Measurements from ENCODE around the gene LSM3. TPM values are rescaled to one million over a fixed set of nuclear protein-coding genes. Genes with fewer than 3 reads are reported as not detected.

The LSM3 gene
- total RNA-seq, 1 experiment from 2014 or later: 17.4 TPM

- Histone ChIP-seq H3K9ac (ENCODE audit: low read length) (no peak overlapping the region), H3K27ac (ENCODE audit: low read depth, low read length) (no peak overlapping the region), H3K36me3 (ENCODE audit: control insufficient read depth in 1 of 2, insufficient read depth in 2 of 2, low read length in 2 of 2) (no peaks in the 10 kb centered on the region), H3K79me2 (ENCODE audit: insufficient read depth, low read length) (no peaks in the 10 kb centered on the region), H3K4me1 (ENCODE audit: control insufficient read depth in 1 of 2, insufficient read depth in 2 of 2, low read length in 2 of 2) (no peaks in the 10 kb centered on the region; a peak in 1 of 4 replicates), H3K4me2 (ENCODE audit: low read length) (no peak overlapping the region), H4K20me1 (ENCODE audit: insufficient read depth) (no peaks in the 10 kb centered on the region), H3K9me3 (ENCODE audit: control insufficient read depth in 1 of 2, insufficient read depth in 1 of 2, low read depth in 1 of 2, low read length in 2 of 2) (peaks cover 4 to 5% of the 10 kb centered on the region in 2 experiments; a peak in 2 of 4 replicates), H3K4me3 (replicated peaks in 1 of 2; ENCODE audit: low read depth in 1 of 2, low read length in 2 of 2) (no peak overlapping the region), H2AFZ (ENCODE audit: low read depth, low read length, poor library complexity, severe bottlenecking) (no peak overlapping the region), H3K27me3 (ENCODE audit: insufficient read depth, low read length) (no peaks in the 10 kb centered on the region), H3K9me2 (ENCODE audit: insufficient read depth) (no peaks in the 10 kb centered on the region)
- no peak for DNase-seq (ENCODE audit: low read depth, low spot score)
- ChIA-PET POLR2A (no interaction called here), CTCF (no interaction called here), RAD21 (ENCODE audit: low non-redundant PET in 1 of 2, low total read pairs in 2 of 2, uncharacterized antibody in 2 of 2, unreplicated experiment in 2 of 2) (no interaction called here)
- intact Hi-C loops (cut with micrococcal nuclease): no loop called here
- no peak for TF ChIP-seq REST (IDR thresholded peaks at IDR 0.05; ENCODE audit: low read depth)
- TF ChIP-seq JUND (IDR thresholded peaks at IDR 0.05): no peak
- no peak for TF ChIP-seq ZNF274 (IDR thresholded peaks at IDR 0.05; ENCODE audit: low read depth, low read length)
- no peak for TF ChIP-seq EGR1 (IDR thresholded peaks at IDR 0.05; ENCODE audit: low read depth)
- no peak for TF ChIP-seq CEBPB (IDR thresholded peaks at IDR 0.05; ENCODE audit: low read depth)
- TF ChIP-seq MAX (IDR thresholded peaks at IDR 0.05): no peak
- TF ChIP-seq ATF3 (IDR thresholded peaks at IDR 0.05): no peak
- TF ChIP-seq POLR2AphosphoS5 (IDR thresholded peaks at IDR 0.05; ENCODE audit: low read depth, low read length): no peak
- TF ChIP-seq SIN3A (IDR thresholded peaks at IDR 0.05; ENCODE audit: low read depth): no peak
- TF ChIP-seq YY1 (IDR thresholded peaks at IDR 0.05; ENCODE audit: extremely low read depth, insufficient replicate concordance, low read depth, low read length): no peak
- TF ChIP-seq POLR2A (IDR thresholded peaks at IDR 0.05; ENCODE audit: borderline replicate concordance, extremely low read depth, insufficient read depth, insufficient read length): no peak
- TF ChIP-seq ELF1 (IDR thresholded peaks at IDR 0.05; ENCODE audit: borderline replicate concordance, low read depth): no peak
- no peak for TF ChIP-seq SP1 (IDR thresholded peaks at IDR 0.05; ENCODE audit: low read depth)
- no peak for TF ChIP-seq ZFX (IDR thresholded peaks at IDR 0.05)
- TF ChIP-seq FOSL1 (IDR thresholded peaks at IDR 0.05; ENCODE audit: low read depth): no peak
- TF ChIP-seq SRF (IDR thresholded peaks at IDR 0.05; ENCODE audit: low read depth): no peak
- TF ChIP-seq EZH2 (IDR thresholded peaks at IDR 0.05): no peak
- no peak for TF ChIP-seq EZH2phosphoT487 (IDR thresholded peaks at IDR 0.05; ENCODE audit: borderline replicate concordance)
- TF ChIP-seq RAD21 (IDR thresholded peaks at IDR 0.05; ENCODE audit: low read depth): no peak
- no TSS peak for BruUV-seq (replicated peaks)
- no peak for ATAC-seq
Measured at GRCh38 chr3:14231998-14232501, 53.4 kb downstream of the LSM3 start.

Data from HCT116 (cell line).